Right renal cortex interstitium (tissue), 3 donors: Measurements from ENCODE around the gene PDCD2L. TPM values are rescaled to one million over a fixed set of nuclear protein-coding genes. Genes with fewer than 3 reads are reported as not detected.
"Not testable (repeated sequence)": the region's sequence is repeated elsewhere in the genome, so short reads cannot be mapped to it uniquely, and the experiment has no call there.

ENCODE experiments used
- DNase-seq, 3 donors: peaks; one replicate each; pipeline ENCODE4 v3.0.0-alpha.2; 2013; ENCODE audit warnings: low read depth in 3 of 3, low spot score in 2 of 3
- polyA plus RNA-seq, 3 donors: library from polyadenylated mRNA; unstranded; fragments of 120-200 nt; gene quantifications; one replicate each; pipeline ENCODE4 v1.2.1, GENCODE V29; 2013; ENCODE audit not compliant: insufficient read length in 3 of 3

Gene PDCD2L
- polyA plus RNA-seq, 3 donors = 15.0 to 16.6 (median 15.4) TPM

- DNase-seq = no peak
These were observed 57.3 kb downstream of the PDCD2L start for GRCh38 chr19:34461375-34462100.

- not testable (repeated sequence) for DNase-seq
These were observed 60.6 kb downstream of the PDCD2L start for GRCh38 chr19:34464785-34465184.

GRCh38 chr19:34468409-34468808 is 64.2 kb downstream of the PDCD2L start:
- no peak for DNase-seq

- DNase-seq = not testable (repeated sequence)
These were observed 64.8 kb downstream of the PDCD2L start for GRCh38 chr19:34469026-34469425.

- DNase-seq = no peak
These were observed 67.9 kb downstream of the PDCD2L start for GRCh38 chr19:34471906-34472700.

- no peak for DNase-seq
These were observed 70.2 kb downstream of the PDCD2L start for GRCh38 chr19:34474233-34474989.

- DNase-seq = no peak
These were observed 71.1 kb downstream of the PDCD2L start for GRCh38 chr19:34475026-34475974.

Other genes with a start within 250 kb of the PDCD2L start
- gene LSM14A, start 231.9 kb upstream of the PDCD2L start, polyA plus RNA-seq = 100 to 1,000 TPM; 194 to 212 (median 198) TPM
- gene GARRE1, start 149.8 kb upstream of the PDCD2L start, polyA plus RNA-seq = 10 to 100 TPM; 32.4 to 32.9 (median 32.6) TPM
- gene GPI, start 39.2 kb upstream of the PDCD2L start, polyA plus RNA-seq = 100 to 1,000 TPM; 133 to 148 (median 143) TPM
- 100 to 1,000 TPM; 168 to 205 (median 182) TPM for gene UBA2, start 24.0 kb downstream of the PDCD2L start, polyA plus RNA-seq
- 10 to 100 TPM; 34.2 to 46.8 (median 37.7) TPM for gene WTIP, start 77.4 kb downstream of the PDCD2L start, polyA plus RNA-seq